HG02678 (cell line): ENCODE measurements around the gene DYNAP.

ENCODE experiments used
- ATAC-seq: cut with Tn5 transposase; IDR thresholded peaks from one replicate; pipeline ENCODE4 v1.9.1; 2021; ENCODE audit warnings: mild to moderate bottlenecking, moderate library complexity; ENCODE audit not compliant: unreplicated experiment

DYNAP gene

GRCh38 chr18:54590945-54591344, at the start of gene DYNAP:
Gene DYNAP, plus strand, starts transcription at chr18:54591245. Its CDS starts 38 bp downstream, at chr18:54591283.
- no peak for ATAC-seq

GRCh38 chr18:54551590-54551989, 39.5 kb upstream of the DYNAP start:
- ATAC-seq: no peak

GRCh38 chr18:54555286-54555685, 35.8 kb upstream of the DYNAP start:
- no peak for ATAC-seq

- ATAC-seq: no peak
Measured at GRCh38 chr18:54555996-54556395, 35.0 kb upstream of the DYNAP start.

- no peak for ATAC-seq
Measured at GRCh38 chr18:54557958-54558357, 33.1 kb upstream of the DYNAP start.

GRCh38 chr18:54558609-54559585, 32.1 kb upstream of the DYNAP start:
- ATAC-seq: no peak

- no peak for ATAC-seq
Measured at GRCh38 chr18:54561706-54562267, 29.3 kb upstream of the DYNAP start.

GRCh38 chr18:54580202-54580729, 10.8 kb upstream of the DYNAP start:
- no peak for ATAC-seq

- ATAC-seq: no peak
Measured at GRCh38 chr18:54584065-54584464, 7.0 kb upstream of the DYNAP start.

- no peak for ATAC-seq
Measured at GRCh38 chr18:54585743-54586142, 5.3 kb upstream of the DYNAP start.

- no peak for ATAC-seq
Measured at GRCh38 chr18:54604211-54604610, 13.2 kb downstream of the DYNAP start.

GRCh38 chr18:54606835-54607212, 15.8 kb downstream of the DYNAP start:
- ATAC-seq: no peak

GRCh38 chr18:54607213-54608027, 16.4 kb downstream of the DYNAP start:
- ATAC-seq: no peak

- ATAC-seq: no peak
Measured at GRCh38 chr18:54608028-54608642, 17.1 kb downstream of the DYNAP start.

- ATAC-seq: no peak
Measured at GRCh38 chr18:54611816-54612215, 20.8 kb downstream of the DYNAP start.

GRCh38 chr18:54612237-54612636, 21.2 kb downstream of the DYNAP start:
- ATAC-seq: no peak

- no peak for ATAC-seq
Measured at GRCh38 chr18:54613174-54613573, 22.1 kb downstream of the DYNAP start.

- ATAC-seq: no peak
Measured at GRCh38 chr18:54616220-54616848, 25.3 kb downstream of the DYNAP start.

GRCh38 chr18:54622084-54622483, 31.0 kb downstream of the DYNAP start:
- no peak for ATAC-seq

- no peak for ATAC-seq
Measured at GRCh38 chr18:54626779-54627178, 35.7 kb downstream of the DYNAP start.
